Measurements from ENCODE around the gene WDR88.

DNA sequence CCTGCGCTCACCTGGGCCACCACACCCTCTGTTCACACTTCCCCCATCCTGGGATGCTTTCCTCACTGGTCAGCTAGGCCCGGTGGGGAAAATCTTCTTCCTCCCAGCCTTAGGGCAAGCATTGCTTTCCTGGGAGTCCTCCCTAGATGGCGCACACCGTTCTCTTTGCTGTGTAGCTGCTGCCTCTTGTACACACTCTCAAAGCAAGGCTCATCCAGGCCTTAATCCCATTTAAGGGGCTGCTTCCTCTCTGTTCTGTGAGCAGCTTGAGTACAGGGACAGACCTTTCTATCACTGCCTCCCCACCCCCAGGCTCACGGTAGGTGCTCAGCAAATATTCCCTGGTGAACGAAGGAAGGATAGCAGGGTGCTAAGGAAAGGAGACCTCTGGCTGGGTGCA is 82.7 kb downstream of the WDR88 start:
- TF ChIP-seq EZH2 (IDR thresholded peaks at IDR 0.05; ENCODE audit: insufficient read depth, low read length), result no peak
- TF ChIP-seq, protein P1, sequence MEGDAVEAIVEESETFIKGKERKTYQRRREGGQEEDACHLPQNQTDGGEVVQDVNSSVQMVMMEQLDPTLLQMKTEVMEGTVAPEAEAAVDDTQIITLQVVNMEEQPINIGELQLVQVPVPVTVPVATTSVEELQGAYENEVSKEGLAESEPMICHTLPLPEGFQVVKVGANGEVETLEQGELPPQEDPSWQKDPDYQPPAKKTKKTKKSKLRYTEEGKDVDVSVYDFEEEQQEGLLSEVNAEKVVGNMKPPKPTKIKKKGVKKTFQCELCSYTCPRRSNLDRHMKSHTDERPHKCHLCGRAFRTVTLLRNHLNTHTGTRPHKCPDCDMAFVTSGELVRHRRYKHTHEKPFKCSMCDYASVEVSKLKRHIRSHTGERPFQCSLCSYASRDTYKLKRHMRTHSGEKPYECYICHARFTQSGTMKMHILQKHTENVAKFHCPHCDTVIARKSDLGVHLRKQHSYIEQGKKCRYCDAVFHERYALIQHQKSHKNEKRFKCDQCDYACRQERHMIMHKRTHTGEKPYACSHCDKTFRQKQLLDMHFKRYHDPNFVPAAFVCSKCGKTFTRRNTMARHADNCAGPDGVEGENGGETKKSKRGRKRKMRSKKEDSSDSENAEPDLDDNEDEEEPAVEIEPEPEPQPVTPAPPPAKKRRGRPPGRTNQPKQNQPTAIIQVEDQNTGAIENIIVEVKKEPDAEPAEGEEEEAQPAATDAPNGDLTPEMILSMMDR (IDR thresholded peaks at IDR 0.05; ENCODE audit: insufficient read depth, low read depth, low read length), result peak; percentile 36

Measured in astrocyte (in vitro differentiated cells and primary cell).